PC-3 (cell line): Measurements from ENCODE around the gene DSP.

Experiments used
- CTCF ChIP-seq: fragments of 300-600 bp; sonication (generic); conservative IDR thresholded peaks from 2 replicates; pipeline ENCODE4 v1.5.1; 2017; ENCODE audit warnings: antibody characterized with exemption, low read depth, mild to moderate bottlenecking, low read length
- EZH2 ChIP-seq: fragments of 300-600 bp; sonication (generic); IDR thresholded peaks from one replicate; pipeline ENCODE4 v1.6.1; 2017; ENCODE audit warnings: antibody characterized with exemption, mild to moderate bottlenecking, low read length; ENCODE audit not compliant: unreplicated experiment
- EZH2phosphoT487 ChIP-seq: fragments of 300-600 bp; sonication (generic); IDR thresholded peaks from 2 replicates; pipeline ENCODE4 v1.6.1; 2018; ENCODE audit warnings: mild to moderate bottlenecking, antibody characterized with exemption, low read length, borderline replicate concordance

- TF ChIP-seq CTCF (no peak), EZH2 (no peak), EZH2phosphoT487 (no peak)
Measured at GRCh38 chr6:7557652-7558051, 16.2 kb downstream of the DSP start.
